Stimulated activated CD8-positive, alpha-beta memory T cell treated with anti-CD3 and anti-CD28 coated beads, Interleukin-12 subunit alpha, Interleukin-12 subunit beta, amount 100 ng/mL, for 4 hours (primary cell): Measurements from ENCODE around the gene ATP5MC3.

Experiments used
- DNase-seq: peaks from one replicate; pipeline ENCODE4 v3.0.0-alpha.2; 2020; ENCODE audit warnings: low read depth

The ATP5MC3 gene

GRCh38 chr2:175167792-175168563 is 13.5 kb downstream of the ATP5MC3 start, which contains the start of gene ATF2:
Gene ATF2 (minus strand): TSS chr2:175168203. CDS start chr2:175136443, 31,760 bp downstream.
- DNase-seq = peak; percentile 95

GRCh38 chr2:175167076-175167791 is 14.3 kb downstream of the ATP5MC3 start:
- no peak for DNase-seq

- DNase-seq = no peak
Observed at GRCh38 chr2:175166216-175166824, 15.2 kb downstream of the ATP5MC3 start.

GRCh38 chr2:175164235-175164634 is 17.3 kb downstream of the ATP5MC3 start:
- no peak for DNase-seq

- no peak for DNase-seq
Observed at GRCh38 chr2:175158894-175159293, 22.6 kb downstream of the ATP5MC3 start.

- DNase-seq = no peak
Observed at GRCh38 chr2:175156534-175156933, 25.0 kb downstream of the ATP5MC3 start.

GRCh38 chr2:175154661-175155082 is 26.8 kb downstream of the ATP5MC3 start:
- DNase-seq = no peak

- no peak for DNase-seq
Observed at GRCh38 chr2:175152242-175152641, 29.3 kb downstream of the ATP5MC3 start.

GRCh38 chr2:175151791-175152190 is 29.7 kb downstream of the ATP5MC3 start:
- no peak for DNase-seq

GRCh38 chr2:175147186-175147585 is 34.3 kb downstream of the ATP5MC3 start:
- no peak for DNase-seq

- DNase-seq = no peak
Observed at GRCh38 chr2:175143678-175144077, 37.8 kb downstream of the ATP5MC3 start.

GRCh38 chr2:175143191-175143590 is 38.3 kb downstream of the ATP5MC3 start:
- no peak for DNase-seq

GRCh38 chr2:175140332-175140731 is 41.2 kb downstream of the ATP5MC3 start:
- DNase-seq = no peak

GRCh38 chr2:175137793-175138192 is 43.7 kb downstream of the ATP5MC3 start:
- no peak for DNase-seq

GRCh38 chr2:175136334-175137215 is 44.9 kb downstream of the ATP5MC3 start:
- DNase-seq = no peak

GRCh38 chr2:175135862-175136261 is 45.6 kb downstream of the ATP5MC3 start:
- no peak for DNase-seq

- DNase-seq = no peak
Observed at GRCh38 chr2:175135177-175135576, 46.3 kb downstream of the ATP5MC3 start.

GRCh38 chr2:175131252-175131651 is 50.3 kb downstream of the ATP5MC3 start:
- no peak for DNase-seq

GRCh38 chr2:175126661-175127060 is 54.8 kb downstream of the ATP5MC3 start:
- DNase-seq = no peak
